SK-N-SH (cell line): ENCODE results near the gene PALM2AKAP2. TPM values are rescaled to one million over a fixed set of nuclear protein-coding genes. Genes with fewer than 3 reads are reported as not detected.

Experiments used
- CTCF ChIA-PET: fragments of 300-600, 350-600 bp; formaldehyde crosslinking; extraction: SDS; loops from one replicate; lab custom pipeline; 2021; lab: Yijun Ruan, JAX
- POLR2A ChIA-PET: fragments of 350-600 bp; sonication (Branson Sonifier 250); formaldehyde crosslinking; extraction: SDS; loops from one replicate; lab custom pipeline; 2020; ENCODE audit warnings: antibody characterized with exemption, inconsistent platforms; lab: Yijun Ruan, JAX
- DNase-seq: peaks from one replicate; pipeline ENCODE4 v3.0.0; 2012
- H2AFZ ChIP-seq: fragments of 200-600 bp; sonication (generic); 2 replicates; pipeline ENCODE4 v1.8.1; 2016; ENCODE audit warnings: antibody characterized with exemption, mild to moderate bottlenecking, low read depth
- H3F3A ChIP-seq: fragments of 200-600 bp; sonication (generic); replicated peaks from 2 replicates; pipeline ENCODE3; 2016; ENCODE audit warnings: antibody characterized with exemption, mild to moderate bottlenecking; ENCODE audit not compliant: insufficient read depth
- H3K27ac ChIP-seq, 2 experiments: fragments of 200-500 bp in 1 of 2; fragments of 200-600 bp in 1 of 2; sonication (Bioruptor generic) in 1 of 2; sonication (generic), shearing (Covaris generic) in 1 of 2; 2 replicates each; pipeline versions ENCODE4 v1.5.1 to v1.6.1; 2014 to 2016; ENCODE audit warnings: low read depth in 2 of 2, inconsistent platforms in 1 of 2, low read length in 1 of 2, mild to moderate bottlenecking in 1 of 2, mixed read lengths in 1 of 2
- H3K27me3 ChIP-seq: fragments of 200-600 bp; sonication (generic), shearing (Covaris generic); 2 replicates; pipeline ENCODE4 v1.6.1; 2016; ENCODE audit warnings: mixed run types; ENCODE audit not compliant: insufficient read depth
- H3K36me3 ChIP-seq, 2 experiments: fragments of 200-500 bp in 1 of 2; fragments of 200-600 bp in 1 of 2; sonication (Bioruptor generic) in 1 of 2; sonication (generic) in 1 of 2; replicated peaks in 1 of 2; 2 replicates each; pipeline versions ENCODE3 to v1.5.1; 2014 to 2016; ENCODE audit warnings: low read length in 1 of 2, mild to moderate bottlenecking in 1 of 2; ENCODE audit not compliant: insufficient read depth in 2 of 2, control insufficient read depth in 1 of 2
- H3K4me1 ChIP-seq, 2 experiments: fragments of 200-500 bp in 1 of 2; fragments of 200-600 bp in 1 of 2; sonication (Bioruptor generic) in 1 of 2; sonication (generic), shearing (Covaris generic) in 1 of 2; 2 replicates each; pipeline versions ENCODE4 v1.5.1 to v1.6.1; 2014 to 2016; ENCODE audit warnings: low read depth in 1 of 2, low read length in 1 of 2, mixed run types in 1 of 2; ENCODE audit not compliant: insufficient read depth in 2 of 2, control insufficient read depth in 1 of 2
- H3K4me2 ChIP-seq: fragments of 200-600 bp; sonication (generic), shearing (Covaris generic); 2 replicates; pipeline ENCODE4 v1.6.1; 2017; ENCODE audit warnings: mixed run types
- H3K4me3 ChIP-seq, 2 experiments: fragments of 200-500 bp in 1 of 2; fragments of 200-600 bp in 1 of 2; sonication (Bioruptor generic) in 1 of 2; sonication (generic), shearing (Covaris generic) in 1 of 2; 2 replicates each; pipeline versions ENCODE4 v1.5.1 to v1.8.1; 2014 to 2016; ENCODE audit warnings: low read depth in 2 of 2, inconsistent platforms in 1 of 2, low read length in 1 of 2, mild to moderate bottlenecking in 1 of 2, mixed read lengths in 1 of 2, moderate library complexity in 1 of 2
- H3K79me2 ChIP-seq: fragments of 200-600 bp; sonication (generic); 2 replicates; pipeline ENCODE4 v1.8.1; 2017; ENCODE audit warnings: mild to moderate bottlenecking; ENCODE audit not compliant: insufficient read depth
- H3K9ac ChIP-seq: fragments of 200-600 bp; sonication (generic); 2 replicates; pipeline ENCODE4 v1.6.1; 2017; ENCODE audit warnings: mixed run types
- H3K9me2 ChIP-seq: fragments of 200-600 bp; sonication (generic); 2 replicates; pipeline ENCODE4 v1.6.1; 2017; ENCODE audit warnings: mixed run types
- H3K9me3 ChIP-seq: fragments of 200-600 bp; sonication (generic); 2 replicates; pipeline ENCODE4 v1.6.1; 2017; ENCODE audit warnings: mixed run types, mild to moderate bottlenecking, moderate library complexity
- H4K20me1 ChIP-seq: fragments of 200-600 bp; sonication (generic); 2 replicates; pipeline ENCODE4 v1.6.1; 2017; ENCODE audit warnings: mild to moderate bottlenecking, mixed run types; ENCODE audit not compliant: insufficient read depth
- CHD2 ChIP-seq: fragments of 150-350 bp; IDR thresholded peaks from 2 replicates; pipeline ENCODE4 v1.6.1; 2018; ENCODE audit warnings: low read length; ENCODE audit not compliant: partially characterized antibody
- EP300 ChIP-seq, 2 experiments: IDR thresholded peaks; 2 replicates each; pipeline versions ENCODE4 v1.4.0 to v1.6.1; 2012; ENCODE audit warnings: borderline replicate concordance in 1 of 2, low read depth in 1 of 2, low read length in 1 of 2
- FOSL2 ChIP-seq: IDR thresholded peaks from 2 replicates; pipeline ENCODE4 v1.4.0; 2012; ENCODE audit warnings: low read depth, mild to moderate bottlenecking, moderate library complexity, borderline replicate concordance
- FOXM1 ChIP-seq: IDR thresholded peaks from 2 replicates; pipeline ENCODE4 v1.4.0; 2012; ENCODE audit warnings: low read depth, mild to moderate bottlenecking
- GABPA ChIP-seq: IDR thresholded peaks from 2 replicates; pipeline ENCODE4 v1.4.0; 2012; ENCODE audit warnings: low read depth, mild to moderate bottlenecking
- GATA2 ChIP-seq: sonication (generic); formaldehyde crosslinking; IDR thresholded peaks from 2 replicates; pipeline ENCODE4 v1.5.0; 2020; ENCODE audit warnings: mild to moderate bottlenecking, missing genetic modification reagents
- JUND ChIP-seq: IDR thresholded peaks from 2 replicates; pipeline ENCODE4 v1.4.0; 2012
- MEF2A ChIP-seq: IDR thresholded peaks from 2 replicates; pipeline ENCODE4 v1.4.0; 2012; ENCODE audit warnings: low read depth, borderline replicate concordance
- POLR2AphosphoS5 ChIP-seq: IDR thresholded peaks from 2 replicates; pipeline ENCODE4 v1.6.1; 2012; ENCODE audit warnings: low read depth, low read length
- RAD21 ChIP-seq: IDR thresholded peaks from 2 replicates; pipeline ENCODE4 v1.6.1; 2012; ENCODE audit warnings: mild to moderate bottlenecking, low read length
- RFX5 ChIP-seq: IDR thresholded peaks from 2 replicates; pipeline ENCODE4 v1.6.1; 2012; ENCODE audit warnings: mild to moderate bottlenecking, improper control_type of control experiment, low read length
- RXRA ChIP-seq: IDR thresholded peaks from 2 replicates; pipeline ENCODE4 v1.4.0; 2012; ENCODE audit warnings: low read depth, mild to moderate bottlenecking, borderline replicate concordance
- SIN3A ChIP-seq: IDR thresholded peaks from 2 replicates; pipeline ENCODE4 v1.6.1; 2012; ENCODE audit warnings: low read depth, mild to moderate bottlenecking, low read length, moderate library complexity, borderline replicate concordance
- SMC3 ChIP-seq: IDR thresholded peaks from 2 replicates; pipeline ENCODE4 v1.6.1; 2012; ENCODE audit warnings: low read depth, low read length, improper control_type of control experiment
- TAF1 ChIP-seq: IDR thresholded peaks from 2 replicates; pipeline ENCODE4 v1.6.1; 2012; ENCODE audit warnings: low read depth, mild to moderate bottlenecking, low read length, moderate library complexity, borderline replicate concordance
- TEAD4 ChIP-seq: IDR thresholded peaks from 2 replicates; pipeline ENCODE4 v1.4.0; 2012; ENCODE audit warnings: mild to moderate bottlenecking, borderline replicate concordance; ENCODE audit not compliant: insufficient read depth
- WGBS: methylation state at CpG from one replicate; pipeline ENCODE4 v1.1.6; 2017; ENCODE audit warnings: low lambda C conversion rate; 5-methylcytosine and 5-hydroxymethylcytosine counted together
- polyA plus RNA-seq, 3 experiments: library from polyadenylated mRNA; depleted of rRNA; stranded (reverse); fragments of >200 nt; gene quantifications; 2 replicates each; pipeline ENCODE4 v1.2.3, GENCODE V29; 2012
- TF ChIP-seq, protein P1 (sequence below): IDR thresholded peaks from 2 replicates; pipeline ENCODE4 v1.4.0; 2012; ENCODE audit warnings: low read depth
- TF ChIP-seq, protein P2 (sequence below): IDR thresholded peaks from 2 replicates; pipeline ENCODE4; 2012
- TF ChIP-seq, protein P3 (sequence below): IDR thresholded peaks from 2 replicates; pipeline ENCODE4 v1.4.0; 2012; ENCODE audit warnings: low read depth, borderline replicate concordance

PALM2AKAP2 gene
- polyA plus RNA-seq, 1 of the 3 experiments (the other 2 are of a cell fraction): 4.3 TPM

- TF ChIP-seq, protein P1, sequence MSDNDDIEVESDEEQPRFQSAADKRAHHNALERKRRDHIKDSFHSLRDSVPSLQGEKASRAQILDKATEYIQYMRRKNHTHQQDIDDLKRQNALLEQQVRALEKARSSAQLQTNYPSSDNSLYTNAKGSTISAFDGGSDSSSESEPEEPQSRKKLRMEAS: peak; percentile 66
- TF ChIP-seq TAF1: 0 out of 2 replicates have a peak, but pooled peaks have one; percentile 23
- TF ChIP-seq, all 33 proteins: peak for 20
Measured at GRCh38 chr9:109816490-109816889, 36.5 kb downstream of the PALM2AKAP2 start (continued).

DNA sequence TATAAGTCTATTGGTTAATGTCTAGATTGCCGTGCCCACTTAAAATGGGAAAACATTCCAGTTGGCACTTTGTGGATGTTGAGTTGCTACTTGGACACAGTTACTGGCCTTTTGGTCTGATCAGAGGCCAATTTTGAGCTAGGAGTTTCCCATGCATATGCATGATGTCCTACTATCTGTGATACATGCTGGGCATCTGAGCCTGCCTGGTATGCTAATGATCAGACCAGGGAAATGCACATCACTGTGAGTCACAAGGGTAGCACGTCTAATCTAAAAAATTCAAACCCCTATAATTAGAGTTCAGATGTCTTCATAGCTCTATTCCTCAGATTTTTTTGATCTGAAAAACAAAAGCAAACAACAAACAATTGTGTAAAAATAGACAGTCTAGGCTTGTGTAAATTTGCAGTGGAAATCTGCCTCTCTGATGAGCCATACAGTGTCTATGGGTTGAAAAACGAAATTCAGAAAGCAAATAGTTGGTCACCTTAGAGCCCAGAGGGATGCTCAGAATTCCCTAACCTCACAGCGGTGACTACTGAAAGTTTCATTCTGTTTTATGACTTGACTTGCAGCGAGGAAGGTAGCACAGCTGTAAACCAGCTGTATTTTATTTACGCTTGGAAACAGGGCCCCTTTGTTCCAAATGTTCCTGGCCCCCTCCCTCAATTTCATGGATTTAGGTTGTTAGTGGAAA, 37.3 kb downstream of the PALM2AKAP2 start:
- no peak for TF ChIP-seq RFX5
- TF ChIP-seq POLR2AphosphoS5: no peak
- TF ChIP-seq CHD2: no peak
- no peak for TF ChIP-seq GATA2 (CRISPR knock-in tag)
- 0 out of 2 replicates have a peak, but pooled peaks have one; percentile 30 for TF ChIP-seq JUND
- peak; percentile 48; the same call in 1 of the 2 replicates for TF ChIP-seq FOSL2
- TF ChIP-seq, protein P2, sequence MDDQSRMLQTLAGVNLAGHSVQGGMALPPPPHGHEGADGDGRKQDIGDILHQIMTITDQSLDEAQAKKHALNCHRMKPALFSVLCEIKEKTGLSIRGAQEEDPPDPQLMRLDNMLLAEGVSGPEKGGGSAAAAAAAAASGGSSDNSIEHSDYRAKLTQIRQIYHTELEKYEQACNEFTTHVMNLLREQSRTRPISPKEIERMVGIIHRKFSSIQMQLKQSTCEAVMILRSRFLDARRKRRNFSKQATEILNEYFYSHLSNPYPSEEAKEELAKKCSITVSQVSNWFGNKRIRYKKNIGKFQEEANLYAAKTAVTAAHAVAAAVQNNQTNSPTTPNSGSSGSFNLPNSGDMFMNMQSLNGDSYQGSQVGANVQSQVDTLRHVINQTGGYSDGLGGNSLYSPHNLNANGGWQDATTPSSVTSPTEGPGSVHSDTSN: 0 out of 2 replicates have a peak, but pooled peaks have one; percentile 4
- TF ChIP-seq, all 33 proteins: peak for 3
- 19% methylated on average over 6 of the region's 6 CpGs for WGBS
- H3F3A ChIP-seq: peaks cover 35% of the 10 kb centered on the region
- H3K79me2 ChIP-seq: peaks cover 62% of the 10 kb centered on the region
- H2AFZ ChIP-seq: no peak overlapping the region
- no peak for DNase-seq
- H3K4me3 ChIP-seq: no peak overlapping the region; a peak in 1 of 4 replicates
- no peaks in the 10 kb centered on the region for H3K27me3 ChIP-seq
- peak overlapping the region; percentile 82 for H3K9ac ChIP-seq
- H3K9me2 ChIP-seq: no peaks in the 10 kb centered on the region
- peak overlapping the region; percentile 60 to 100; a peak in 3 of 4 replicates for H3K27ac ChIP-seq
- ChIA-PET CTCF (interaction anchor here (1.1 to 4.0 kb wide), 13 partner anchors 9 to 371 kb away, joined by 3 to 25 read pairs (median 4); no protein-coding TSS in a partner anchor), POLR2A (no interaction called here)
- H3K36me3 ChIP-seq: no peaks in the 10 kb centered on the region
- H3K4me1 ChIP-seq: peaks cover 10 to 27% of the 10 kb centered on the region in 2 experiments
- H3K9me3 ChIP-seq: no peaks in the 10 kb centered on the region
- H3K4me2 ChIP-seq: peak overlapping the region; percentile 74
- no peaks in the 10 kb centered on the region for H4K20me1 ChIP-seq

DNA sequence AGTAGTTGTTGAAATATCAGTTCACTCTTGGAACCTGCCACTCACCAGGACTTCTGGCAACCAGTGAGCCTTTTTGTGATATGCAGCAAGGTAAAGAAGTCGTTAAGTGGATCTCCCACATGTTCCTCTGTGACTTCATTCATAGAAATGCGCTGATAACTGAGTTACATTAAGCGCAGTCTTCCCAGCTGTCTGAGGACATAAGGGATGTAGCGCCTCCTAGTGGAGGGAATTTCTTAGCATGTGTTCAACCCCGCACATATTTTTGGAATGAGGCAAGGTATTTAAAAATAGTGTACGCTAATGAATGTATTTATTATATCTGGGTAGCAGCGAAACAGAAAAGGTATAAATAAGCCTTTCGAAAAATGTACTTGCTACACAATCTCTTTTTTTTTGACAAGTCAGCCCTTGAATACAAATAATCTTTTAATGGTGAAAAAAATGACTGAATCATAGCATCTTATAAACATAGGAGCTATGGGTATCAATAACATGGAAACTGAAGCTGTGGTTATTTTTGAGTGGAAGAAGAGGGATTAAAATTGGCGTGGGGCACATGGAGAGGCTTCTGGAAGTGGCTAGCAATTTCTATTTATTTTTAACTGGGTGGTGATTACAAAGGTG, 38.0 kb downstream of the PALM2AKAP2 start:
- Histone ChIP-seq H3K9me2 (no peaks in the 10 kb centered on the region), H3K4me3 (no peak overlapping the region; a peak in 1 of 4 replicates), H3K27ac (peak overlapping the region; percentile 60 to 100; a peak in 3 of 4 replicates), H4K20me1 (no peaks in the 10 kb centered on the region), H3K36me3 (no peaks in the 10 kb centered on the region), H3K9me3 (no peaks in the 10 kb centered on the region), H3K9ac (peak overlapping the region; percentile 82), H3K79me2 (peaks cover 63% of the 10 kb centered on the region), H3K4me2 (peak overlapping the region; percentile 74), H2AFZ (no peak overlapping the region), H3F3A (peaks cover 35% of the 10 kb centered on the region), H3K27me3 (no peaks in the 10 kb centered on the region), H3K4me1 (peaks cover 10 to 27% of the 10 kb centered on the region in 2 experiments)
- peak; percentile 45 for DNase-seq
- POLR2A ChIA-PET: no interaction called here
- CTCF ChIA-PET: interaction anchor here (0.8 to 4.0 kb wide), 20 partner anchors 8 to 370 kb away, joined by 3 to 25 read pairs (median 4); no protein-coding TSS in a partner anchor
- WGBS: 0% methylated on average over 9 of the region's 9 CpGs
- peak; percentile 99 for TF ChIP-seq MEF2A
- TF ChIP-seq FOXM1: 0 out of 2 replicates have a peak, but pooled peaks have one; percentile 23
- peak; percentile 65; the same call in 1 of the 2 replicates for TF ChIP-seq SIN3A
- peak; percentile 62 for TF ChIP-seq SMC3
- no peak for TF ChIP-seq GATA2 (CRISPR knock-in tag)
- peak; percentile 96 for TF ChIP-seq TEAD4
- no peak for TF ChIP-seq GABPA
- peak; percentile 43; the same call in 1 of the 2 replicates for TF ChIP-seq RXRA
- peak; percentile 22 for TF ChIP-seq CHD2
- TF ChIP-seq, protein P3, sequence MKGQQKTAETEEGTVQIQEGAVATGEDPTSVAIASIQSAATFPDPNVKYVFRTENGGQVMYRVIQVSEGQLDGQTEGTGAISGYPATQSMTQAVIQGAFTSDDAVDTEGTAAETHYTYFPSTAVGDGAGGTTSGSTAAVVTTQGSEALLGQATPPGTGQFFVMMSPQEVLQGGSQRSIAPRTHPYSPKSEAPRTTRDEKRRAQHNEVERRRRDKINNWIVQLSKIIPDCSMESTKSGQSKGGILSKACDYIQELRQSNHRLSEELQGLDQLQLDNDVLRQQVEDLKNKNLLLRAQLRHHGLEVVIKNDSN: peak; percentile 28; the same call in 1 of the 2 replicates
- peak; percentile 74 for TF ChIP-seq RAD21
- no peak for TF ChIP-seq RFX5
- TF ChIP-seq, protein P1: peak; percentile 89
- TF ChIP-seq POLR2AphosphoS5: peak; percentile 68; the same call in 1 of the 2 replicates
- no peak for TF ChIP-seq TAF1
- peak; percentile 70 for TF ChIP-seq JUND
- TF ChIP-seq EP300 (IDR thresholded peaks at IDR 0.05; ENCODE audit: borderline replicate concordance in 1 of 2, low read depth in 1 of 2, low read length in 1 of 2): peak in 1 of 2 experiments; percentile 71; a peak in 1 of 4 replicates
